ENCODE results near the gene ITGB5. TPM values are rescaled to one million over a fixed set of nuclear protein-coding genes. Genes with fewer than 3 reads are reported as not detected.
A peak's percentile ranks its signal among the peaks of the same experiment; 100 is the strongest.

Gene ITGB5
- total RNA-seq, 1 experiment from 2014 or later: 146 TPM

GRCh38 chr3:124776856-124777255 is 110.3 kb downstream of the ITGB5 start:
- WGBS (ENCODE audit: extremely low coverage, insufficient read length, low lambda C conversion rate): no CpG with 5 or more reads among the region's 5 CpGs
- Histone ChIP-seq H3T11ph (ENCODE audit: low read length) (no peak overlapping the region), H3K23me2 (ENCODE audit: insufficient read length, low read depth, low read length, poor library complexity, severe bottlenecking) (no peaks in the 10 kb centered on the region), H2AFZ (ENCODE audit: low read length) (no peak overlapping the region), H3K4me2 (ENCODE audit: insufficient read depth, insufficient read length, low read length) (no peak overlapping the region), H4K20me1 (ENCODE audit: control insufficient read depth, insufficient read depth, insufficient read length) (no peaks in the 10 kb centered on the region), H3K9me3 (ENCODE audit: control insufficient read depth, low read depth, low read length) (no peaks in the 10 kb centered on the region), H2AK5ac (ENCODE audit: insufficient read length, low read length) (no peak overlapping the region), H3K79me1 (ENCODE audit: insufficient read depth, low read depth, low read length, poor library complexity, severe bottlenecking) (peaks cover 3% of the 10 kb centered on the region), H3K4ac (ENCODE audit: low read depth, low read length) (no peak overlapping the region), H3K27me3 (ENCODE audit: insufficient read depth, low read length) (no peaks in the 10 kb centered on the region), H3K4me1 (ENCODE audit: insufficient read depth, low read length) (peaks cover 16% of the 10 kb centered on the region; the same call in 1 of the 2 replicates), H2BK15ac (ENCODE audit: low read depth, low read length) (no peak overlapping the region), H3K27ac (ENCODE audit: insufficient read length, low read depth, low read length) (no peak overlapping the region), H3K14ac (ENCODE audit: insufficient read depth, low read length) (no peak overlapping the region), H2BK120ac (ENCODE audit: low read depth, low read length, poor library complexity, severe bottlenecking) (no peak overlapping the region), H3K56ac (ENCODE audit: insufficient read length, low read depth, low read length) (no peak overlapping the region), H4K91ac (ENCODE audit: insufficient read length, low read depth, low read length) (no peak overlapping the region), H3K23ac (ENCODE audit: insufficient read length, low read depth, low read length) (no peak overlapping the region), H4K8ac (replicated peaks; ENCODE audit: insufficient read length, low read depth, low read length) (no peak overlapping the region), H4K5ac (ENCODE audit: insufficient read length, low read depth, low read length) (no peak overlapping the region), H3K79me2 (ENCODE audit: insufficient read depth, low read length) (no peaks in the 10 kb centered on the region), H2BK20ac (ENCODE audit: low read depth, low read length, poor library complexity, severe bottlenecking) (no peak overlapping the region), H3K18ac (ENCODE audit: insufficient read length, low read depth, low read length) (no peak overlapping the region), H3K9ac (ENCODE audit: extremely low read depth, insufficient read length, low read length) (no peak overlapping the region), H2BK5ac (ENCODE audit: insufficient read length, low read length) (no peak overlapping the region), H2BK12ac (ENCODE audit: insufficient read length, low read depth, low read length) (no peak overlapping the region)
- Mint-ChIP-seq H3K36me3 (ENCODE audit: insufficient read depth in 1 of 3, low read depth in 3 of 3) (peaks cover 28 to 60% (median 34%) of the 10 kb centered on the region in 3 experiments; a peak in 6 of 7 replicates), H3K4me1 (peaks cover 41 to 46% of the 10 kb centered on the region in 2 experiments), H3K27me3 (ENCODE audit: low read depth) (no peaks in the 10 kb centered on the region), H3K4me3 (no peak overlapping the region; a peak in 1 of 5 replicates), H3K27ac (peak overlapping the region in 1 of 3 experiments; percentile 71; a peak in 2 of 7 replicates), H3K9me3 (peaks cover 0 to 3% of the 10 kb centered on the region in 2 experiments; a peak in 1 of 5 replicates)
- no peak for DNase-seq
- TF ChIP-seq CTCF (conservative IDR thresholded peaks at IDR 0.05): no peak
